ENCODE measurements around the gene GTF3C5. TPM values are rescaled to one million over a fixed set of nuclear protein-coding genes. Genes with fewer than 3 reads are reported as not detected.

GTF3C5 gene
- total RNA-seq, 1 donor from 2014 or later, result 46.4 TPM

- Histone ChIP-seq H3K79me2 (ENCODE audit: insufficient read depth, low read length) (no peaks in the 10 kb centered on the region), H3K9me3 (ENCODE audit: insufficient read depth, low read depth, low read length) (no peaks in the 10 kb centered on the region), H3K4me2 (ENCODE audit: low read length) (no peak overlapping the region), H3K27me3 (ENCODE audit: insufficient read depth, low read length) (peaks cover 34% of the 10 kb centered on the region), H3K4me3 (ENCODE audit: insufficient read depth, low read depth, low read length) (no peak overlapping the region), H2AFZ (ENCODE audit: low read depth, low read length) (no peak overlapping the region), H3K9ac (ENCODE audit: low read length) (no peak overlapping the region), H3K36me3 (ENCODE audit: insufficient read depth, low read length) (no peaks in the 10 kb centered on the region), H3K27ac (ENCODE audit: low read depth, low read length) (no peak overlapping the region), H4K20me1 (ENCODE audit: insufficient read depth, low read length) (no peaks in the 10 kb centered on the region), H3K4me1 (ENCODE audit: insufficient read depth, low read length) (no peaks in the 10 kb centered on the region)
- Mint-ChIP-seq H3K4me1 (ENCODE audit: low read depth, unreplicated experiment) (peaks cover 9% of the 10 kb centered on the region), H3K27me3 (ENCODE audit: low read depth, unreplicated experiment) (peaks cover 58% of the 10 kb centered on the region), H3K36me3 (ENCODE audit: low read depth, unreplicated experiment) (peaks cover 2% of the 10 kb centered on the region), H3K4me3 (ENCODE audit: unreplicated experiment) (no peak overlapping the region), H3K9me3 (ENCODE audit: unreplicated experiment) (no peaks in the 10 kb centered on the region), H3K27ac (ENCODE audit: unreplicated experiment) (no peak overlapping the region)
- no peak for DNase-seq (ENCODE audit: low read depth)
- no peak for FAIRE-seq
- TF ChIP-seq EZH2 (IDR thresholded peaks at IDR 0.05; ENCODE audit: insufficient read depth, low read length) (no peak), CTCF (IDR thresholded peaks at IDR 0.05; ENCODE audit: insufficient read depth, low read depth, low read length) (no peak)
These were observed 40.0 kb upstream of the GTF3C5 start for GRCh38 chr9:132990781-132991180.

GRCh38 chr9:132991351-132992300, 39.2 kb upstream of the GTF3C5 start:
- FAIRE-seq (no peak), DNase-seq (ENCODE audit: low read depth) (no peak)
- no peaks in the 10 kb centered on the region for H3K4me1 ChIP-seq (ENCODE audit: insufficient read depth, low read length)
- H3K4me3 ChIP-seq (ENCODE audit: insufficient read depth, low read depth, low read length), result no peak overlapping the region
- peaks cover 30% of the 10 kb centered on the region for H3K27me3 ChIP-seq (ENCODE audit: insufficient read depth, low read length)
- Mint-ChIP-seq H3K9me3 (ENCODE audit: unreplicated experiment) (no peaks in the 10 kb centered on the region), H3K27me3 (ENCODE audit: low read depth, unreplicated experiment) (peaks cover 52% of the 10 kb centered on the region), H3K4me1 (ENCODE audit: low read depth, unreplicated experiment) (peaks cover 9% of the 10 kb centered on the region), H3K4me3 (ENCODE audit: unreplicated experiment) (no peak overlapping the region), H3K27ac (ENCODE audit: unreplicated experiment) (no peak overlapping the region), H3K36me3 (ENCODE audit: low read depth, unreplicated experiment) (peaks cover 2% of the 10 kb centered on the region)
- no peaks in the 10 kb centered on the region for H3K36me3 ChIP-seq (ENCODE audit: insufficient read depth, low read length)
- H2AFZ ChIP-seq (ENCODE audit: low read depth, low read length), result no peak overlapping the region
- no peak for TF ChIP-seq EZH2 (IDR thresholded peaks at IDR 0.05; ENCODE audit: insufficient read depth, low read length)
- TF ChIP-seq CTCF (IDR thresholded peaks at IDR 0.05; ENCODE audit: insufficient read depth, low read depth, low read length), result no peak
- H3K4me2 ChIP-seq (ENCODE audit: low read length), result no peak overlapping the region
- H4K20me1 ChIP-seq (ENCODE audit: insufficient read depth, low read length), result no peaks in the 10 kb centered on the region
- H3K79me2 ChIP-seq (ENCODE audit: insufficient read depth, low read length), result no peaks in the 10 kb centered on the region
- H3K9ac ChIP-seq (ENCODE audit: low read length), result no peak overlapping the region
- H3K27ac ChIP-seq (ENCODE audit: low read depth, low read length), result no peak overlapping the region
- no peaks in the 10 kb centered on the region for H3K9me3 ChIP-seq (ENCODE audit: insufficient read depth, low read depth, low read length)

- H3K4me1 ChIP-seq (ENCODE audit: insufficient read depth, low read length), result no peaks in the 10 kb centered on the region
- Mint-ChIP-seq H3K27ac (ENCODE audit: unreplicated experiment) (no peak overlapping the region), H3K9me3 (ENCODE audit: unreplicated experiment) (no peaks in the 10 kb centered on the region), H3K4me1 (ENCODE audit: low read depth, unreplicated experiment) (peaks cover 12% of the 10 kb centered on the region), H3K36me3 (ENCODE audit: low read depth, unreplicated experiment) (no peaks in the 10 kb centered on the region), H3K4me3 (ENCODE audit: unreplicated experiment) (no peak overlapping the region), H3K27me3 (ENCODE audit: low read depth, unreplicated experiment) (peaks cover 38% of the 10 kb centered on the region)
- no peaks in the 10 kb centered on the region for H3K36me3 ChIP-seq (ENCODE audit: insufficient read depth, low read length)
- no peak overlapping the region for H3K4me3 ChIP-seq (ENCODE audit: insufficient read depth, low read depth, low read length)
- no peaks in the 10 kb centered on the region for H4K20me1 ChIP-seq (ENCODE audit: insufficient read depth, low read length)
- no peaks in the 10 kb centered on the region for H3K79me2 ChIP-seq (ENCODE audit: insufficient read depth, low read length)
- H3K9ac ChIP-seq (ENCODE audit: low read length), result no peak overlapping the region
- H3K27me3 ChIP-seq (ENCODE audit: insufficient read depth, low read length), result peaks cover 28% of the 10 kb centered on the region
- H3K9me3 ChIP-seq (ENCODE audit: insufficient read depth, low read depth, low read length), result no peaks in the 10 kb centered on the region
- TF ChIP-seq EZH2 (IDR thresholded peaks at IDR 0.05; ENCODE audit: insufficient read depth, low read length), result no peak
- no peak for TF ChIP-seq CTCF (IDR thresholded peaks at IDR 0.05; ENCODE audit: insufficient read depth, low read depth, low read length)
- DNase-seq (ENCODE audit: low read depth) (no peak), FAIRE-seq (no peak)
- H2AFZ ChIP-seq (ENCODE audit: low read depth, low read length), result no peak overlapping the region
- H3K27ac ChIP-seq (ENCODE audit: low read depth, low read length), result no peak overlapping the region
- no peak overlapping the region for H3K4me2 ChIP-seq (ENCODE audit: low read length)
These were observed 37.3 kb upstream of the GTF3C5 start for GRCh38 chr9:132993511-132993939.
